Measurements from ENCODE around the gene SLC6A6.

DNA sequence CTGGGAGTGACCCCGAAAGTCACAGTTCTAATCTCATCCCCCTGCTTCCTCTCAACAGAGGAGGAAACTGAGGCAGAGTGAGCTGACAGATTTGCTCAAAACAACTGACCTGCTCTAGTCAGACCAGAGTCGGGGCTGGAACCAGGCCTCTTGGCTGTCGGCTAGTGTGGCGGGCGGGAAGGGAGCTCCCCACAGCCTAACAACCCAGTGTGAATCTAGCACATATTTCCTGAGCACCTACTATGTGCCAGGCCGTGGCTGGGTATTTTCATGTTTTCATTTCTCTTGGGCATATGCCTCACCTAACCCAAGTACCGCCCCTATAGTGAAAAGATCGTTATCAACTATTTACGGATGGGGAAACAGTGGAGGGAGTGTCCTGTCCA lies 110.5 kb downstream of the SLC6A6 start:
- TF ChIP-seq POLR2A (IDR thresholded peaks at IDR 0.05) = no peak
- TF ChIP-seq, protein P1, sequence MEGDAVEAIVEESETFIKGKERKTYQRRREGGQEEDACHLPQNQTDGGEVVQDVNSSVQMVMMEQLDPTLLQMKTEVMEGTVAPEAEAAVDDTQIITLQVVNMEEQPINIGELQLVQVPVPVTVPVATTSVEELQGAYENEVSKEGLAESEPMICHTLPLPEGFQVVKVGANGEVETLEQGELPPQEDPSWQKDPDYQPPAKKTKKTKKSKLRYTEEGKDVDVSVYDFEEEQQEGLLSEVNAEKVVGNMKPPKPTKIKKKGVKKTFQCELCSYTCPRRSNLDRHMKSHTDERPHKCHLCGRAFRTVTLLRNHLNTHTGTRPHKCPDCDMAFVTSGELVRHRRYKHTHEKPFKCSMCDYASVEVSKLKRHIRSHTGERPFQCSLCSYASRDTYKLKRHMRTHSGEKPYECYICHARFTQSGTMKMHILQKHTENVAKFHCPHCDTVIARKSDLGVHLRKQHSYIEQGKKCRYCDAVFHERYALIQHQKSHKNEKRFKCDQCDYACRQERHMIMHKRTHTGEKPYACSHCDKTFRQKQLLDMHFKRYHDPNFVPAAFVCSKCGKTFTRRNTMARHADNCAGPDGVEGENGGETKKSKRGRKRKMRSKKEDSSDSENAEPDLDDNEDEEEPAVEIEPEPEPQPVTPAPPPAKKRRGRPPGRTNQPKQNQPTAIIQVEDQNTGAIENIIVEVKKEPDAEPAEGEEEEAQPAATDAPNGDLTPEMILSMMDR (IDR thresholded peaks at IDR 0.05) = no peak
